ENCODE data around the gene SFXN3.
"Not testable (repeated sequence)": the region's sequence is repeated elsewhere in the genome, so short reads cannot be mapped to it uniquely, and the experiment has no call there.

The SFXN3 gene

DNA sequence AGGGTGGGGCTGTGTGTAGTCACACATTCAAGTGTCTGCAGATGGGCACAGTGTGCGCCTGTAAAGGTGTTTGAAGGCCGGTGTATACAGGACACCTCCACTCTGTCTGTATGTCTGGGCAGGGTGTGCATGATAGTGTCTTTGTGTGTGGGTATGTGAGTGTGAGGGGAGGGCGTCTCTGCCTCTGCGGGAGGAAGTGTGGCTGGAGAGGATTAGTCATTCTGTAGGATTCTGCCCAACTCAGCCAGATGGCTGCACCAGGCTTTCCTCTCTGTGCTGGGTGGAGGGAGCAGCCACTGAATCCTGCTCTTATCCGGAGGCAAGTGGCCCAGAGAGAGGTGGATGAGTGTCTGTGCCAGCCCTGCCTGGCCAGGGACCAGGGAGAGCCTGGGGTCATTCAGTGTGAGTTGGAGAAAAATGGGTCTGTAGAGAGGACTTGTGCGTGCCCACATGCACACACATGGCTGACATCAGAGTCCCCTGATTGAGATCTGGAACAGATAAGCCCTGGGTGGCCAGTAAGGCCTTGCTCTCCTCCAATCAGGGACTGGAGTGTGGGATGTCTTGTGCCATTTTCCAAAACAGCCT is 1.7 kb downstream of the SFXN3 start:
- DNase-seq (ENCODE audit: insufficient read length, low spot score) = no peak
- no peak for FAIRE-seq

DNA sequence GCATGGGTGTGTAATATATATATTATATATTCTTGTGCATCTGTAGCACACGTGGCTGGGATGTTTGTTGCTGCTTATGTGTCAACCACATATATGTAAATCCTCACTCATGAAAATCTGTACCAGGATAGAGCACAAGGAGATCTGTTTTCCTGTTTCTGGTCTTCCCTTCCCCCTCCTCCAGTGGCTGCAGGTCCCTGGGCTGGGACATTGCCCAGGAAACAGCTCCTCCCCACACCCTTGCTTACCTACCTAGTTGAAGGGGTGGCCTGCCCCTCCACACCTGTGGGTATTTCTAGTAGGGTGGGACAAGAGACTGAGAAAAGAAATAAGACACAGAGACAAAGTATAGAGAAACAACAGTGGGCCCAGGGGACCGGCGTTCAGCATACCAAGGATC is 2.2 kb downstream of the SFXN3 start:
- no peak for FAIRE-seq
- DNase-seq (ENCODE audit: insufficient read length, low spot score) = no peak

DNA sequence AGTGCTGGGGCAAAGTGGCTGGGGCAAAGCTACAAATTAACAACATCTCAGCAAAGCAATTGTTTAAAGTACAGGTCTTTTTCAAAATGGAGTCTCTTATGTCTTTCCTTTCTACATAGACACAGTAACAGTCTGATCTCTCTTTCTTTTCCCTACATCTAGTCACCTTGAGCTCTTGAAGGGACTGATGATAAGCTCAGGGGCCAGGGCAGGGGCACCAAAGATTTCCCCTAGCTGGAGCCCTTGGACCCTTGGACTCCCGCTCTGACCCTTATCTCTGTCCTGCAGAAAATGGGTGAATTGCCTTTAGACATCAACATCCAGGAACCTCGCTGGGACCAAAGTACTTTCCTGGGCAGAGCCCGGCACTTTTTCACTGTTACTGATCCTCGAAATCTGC is 3.4 kb downstream of the SFXN3 start:
- not testable (repeated sequence) for FAIRE-seq; DNase-seq (ENCODE audit: insufficient read length, low spot score)

DNA sequence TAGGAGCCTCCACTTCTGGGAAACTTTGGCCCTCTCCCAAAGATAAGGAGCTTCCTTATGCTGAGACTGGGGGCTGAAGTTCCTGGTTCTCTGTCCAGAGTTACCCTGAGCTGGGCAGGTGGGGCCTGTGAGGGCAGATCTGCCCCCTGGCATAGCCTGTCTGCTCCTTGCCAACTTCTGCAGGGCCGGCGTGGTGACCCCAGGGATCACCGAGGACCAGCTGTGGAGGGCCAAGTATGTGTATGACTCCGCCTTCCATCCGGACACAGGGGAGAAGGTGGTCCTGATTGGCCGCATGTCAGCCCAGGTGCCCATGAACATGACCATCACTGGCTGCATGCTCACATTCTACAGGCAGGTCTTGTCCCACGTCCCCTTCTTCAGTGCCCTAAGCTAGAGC is 4.3 kb downstream of the SFXN3 start:
- DNase-seq (ENCODE audit: insufficient read length, low spot score) (no peak), FAIRE-seq (no peak)

DNA sequence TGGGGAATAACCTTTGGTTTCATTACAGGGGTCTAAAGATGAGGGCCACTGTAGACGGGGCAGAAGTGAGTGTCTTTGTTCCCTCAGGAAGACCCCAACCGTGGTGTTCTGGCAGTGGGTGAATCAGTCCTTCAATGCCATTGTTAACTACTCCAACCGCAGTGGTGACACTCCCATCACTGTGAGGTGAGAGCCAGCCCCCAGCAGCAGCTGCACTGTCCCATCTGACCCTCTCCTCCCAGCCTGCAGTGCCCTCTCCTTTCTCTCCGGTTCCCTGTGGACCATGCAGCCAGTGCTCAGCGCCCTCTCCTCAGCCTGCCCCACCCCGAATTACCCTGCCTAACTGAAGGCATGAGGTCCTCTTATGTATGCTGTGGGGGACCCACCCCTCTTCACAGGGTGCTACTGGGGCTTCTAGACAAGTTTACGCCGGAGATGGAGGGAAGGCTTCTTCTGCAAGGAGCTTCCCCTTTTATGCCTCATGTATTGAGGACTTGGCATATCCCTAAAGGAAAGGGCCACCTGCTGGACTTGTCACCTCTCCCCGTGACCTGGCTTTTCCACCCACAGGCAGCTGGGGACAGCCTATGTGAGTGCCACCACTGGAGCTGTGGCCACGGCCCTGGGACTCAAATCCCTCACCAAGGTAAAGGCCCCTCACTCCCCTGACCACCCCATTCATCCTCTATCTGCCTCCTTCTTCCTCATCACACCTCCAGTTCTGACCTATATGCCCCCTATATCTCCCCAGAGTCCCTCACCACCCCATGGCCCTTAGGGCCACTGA is 5.1 kb downstream of the SFXN3 start:
- DNase-seq (ENCODE audit: insufficient read length, low spot score) (no peak), FAIRE-seq (no peak)

DNA sequence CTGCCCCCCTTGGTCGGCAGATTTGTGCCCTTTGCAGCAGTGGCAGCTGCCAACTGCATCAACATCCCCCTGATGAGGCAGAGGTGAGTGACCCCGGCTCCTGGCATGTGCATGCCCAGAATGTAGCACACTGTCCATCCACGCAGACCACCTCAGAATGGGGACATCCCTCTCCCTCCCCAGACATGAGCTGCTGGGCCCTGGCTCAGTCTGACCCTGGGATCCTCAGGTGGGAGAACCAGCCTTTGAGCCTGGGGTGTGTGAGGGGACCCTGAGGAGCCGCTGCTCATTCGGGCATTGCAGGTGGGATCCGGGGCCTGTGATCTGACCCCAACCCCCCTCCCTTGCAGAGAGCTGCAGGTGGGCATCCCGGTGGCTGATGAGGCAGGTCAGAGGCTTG is 5.7 kb downstream of the SFXN3 start:
- FAIRE-seq = no peak
- no peak for DNase-seq (ENCODE audit: insufficient read length, low spot score)

DNA sequence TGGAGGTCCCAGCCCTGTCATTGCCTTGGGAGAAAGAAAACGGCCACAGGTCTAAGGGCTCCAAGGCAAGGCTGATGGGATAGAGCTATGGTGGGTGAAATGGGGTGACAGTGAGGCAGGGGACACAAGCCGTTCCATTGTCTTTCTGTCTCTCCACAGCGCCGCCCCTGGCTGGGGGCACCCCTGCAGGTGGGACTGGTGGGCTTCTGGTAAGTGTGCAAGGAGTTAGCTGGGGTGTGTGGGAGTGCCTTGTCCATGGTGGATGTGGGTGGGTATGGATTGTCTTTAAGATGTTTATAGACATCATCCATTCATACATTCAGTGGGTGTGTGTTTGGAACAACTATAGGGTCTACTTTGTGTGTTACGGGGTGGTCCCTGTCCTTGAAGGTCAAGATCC is 7.5 kb downstream of the SFXN3 start:
- FAIRE-seq (no peak), DNase-seq (ENCODE audit: insufficient read length, low spot score) (no peak)

DNA sequence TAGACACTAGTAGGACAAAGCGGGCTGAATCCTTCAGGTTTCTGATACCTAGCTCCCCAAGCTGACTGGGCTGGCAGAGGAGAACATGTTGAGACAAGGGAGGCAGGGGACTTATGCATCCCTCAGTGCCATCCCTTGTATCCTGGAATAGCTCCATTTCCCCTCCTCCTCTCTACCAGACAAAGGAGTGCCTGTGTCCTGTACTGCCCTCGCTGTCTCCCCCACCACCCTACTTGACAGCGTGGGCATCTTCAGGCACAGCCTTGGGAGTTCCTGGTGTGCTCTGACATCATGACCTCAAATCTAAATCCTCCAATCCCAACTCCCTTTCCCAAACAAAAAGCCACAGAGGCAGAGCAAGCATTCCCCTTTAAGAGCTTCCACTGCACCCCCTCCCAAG is 9.0 kb downstream of the SFXN3 start:
- FAIRE-seq (no peak), DNase-seq (ENCODE audit: insufficient read length, low spot score) (no peak)

DNA sequence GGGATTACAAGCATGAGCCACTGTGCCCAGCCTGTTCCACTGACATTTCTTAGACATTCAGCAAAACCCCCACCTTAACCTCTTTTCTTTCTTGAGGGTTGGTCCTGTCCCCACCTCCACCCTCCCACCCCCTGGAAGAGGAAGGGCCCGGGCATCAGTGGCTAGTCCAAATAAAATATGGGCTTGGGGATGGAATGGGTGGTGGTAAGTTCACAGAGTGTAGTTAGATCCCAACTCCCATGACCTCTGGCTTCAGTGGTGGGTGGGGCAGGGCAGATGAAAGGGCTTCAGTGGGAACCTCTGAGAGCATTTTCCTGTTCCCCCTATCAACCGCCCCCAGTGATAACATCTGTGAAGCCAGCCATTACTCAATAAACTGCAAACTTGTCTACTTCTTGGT is 9.8 kb downstream of the SFXN3 start:
- FAIRE-seq (no peak), DNase-seq (ENCODE audit: insufficient read length, low spot score) (no peak)

DNA sequence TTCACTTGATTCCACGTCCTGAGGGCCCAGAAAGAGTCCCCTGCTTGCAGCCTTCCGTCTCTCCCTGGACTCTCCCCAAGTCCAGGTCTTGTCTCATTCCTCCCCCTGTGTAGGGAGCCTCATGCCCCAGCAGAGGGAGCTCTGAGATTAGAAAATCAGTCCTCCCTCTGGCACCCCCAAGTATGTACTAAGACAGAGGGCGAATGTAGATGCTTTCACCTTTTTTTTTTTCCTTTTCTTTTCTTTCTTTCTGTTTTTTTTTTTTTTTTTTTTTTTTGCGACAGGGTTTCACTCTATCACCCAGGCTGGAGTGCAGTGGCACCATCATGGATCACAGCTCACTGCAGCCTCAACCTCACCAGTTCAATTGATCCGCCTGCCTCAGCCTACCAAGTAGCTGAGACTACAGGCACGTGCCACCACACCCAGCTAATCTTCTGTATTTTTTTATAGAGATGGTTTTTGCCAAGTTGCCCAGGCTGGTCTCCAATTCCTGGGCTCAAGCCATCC is 10.3 kb downstream of the SFXN3 start:
- DNase-seq (ENCODE audit: insufficient read length, low spot score) (peak; percentile 78), FAIRE-seq (peak; percentile 88)

DNA sequence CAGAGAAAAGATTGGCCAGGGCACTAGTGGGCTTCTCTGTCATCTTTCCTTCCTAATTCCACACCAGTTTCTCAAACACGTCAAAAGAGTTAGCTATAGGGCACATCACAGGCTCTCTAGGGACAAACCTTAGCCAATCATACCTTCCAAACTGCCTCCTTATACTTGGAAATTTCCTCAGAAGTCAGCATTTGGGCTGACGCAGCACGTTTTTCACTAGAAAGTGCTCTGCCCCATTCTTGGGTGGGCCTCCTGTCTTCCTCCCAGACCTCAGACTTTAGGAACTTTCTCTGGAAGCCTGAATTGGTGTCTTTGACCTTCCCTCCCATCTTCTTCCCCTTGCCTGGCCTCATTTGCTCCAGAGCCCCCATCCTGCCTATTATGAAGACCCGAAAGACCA is 11.1 kb downstream of the SFXN3 start:
- DNase-seq (ENCODE audit: insufficient read length, low spot score) (no peak), FAIRE-seq (no peak)

DNA sequence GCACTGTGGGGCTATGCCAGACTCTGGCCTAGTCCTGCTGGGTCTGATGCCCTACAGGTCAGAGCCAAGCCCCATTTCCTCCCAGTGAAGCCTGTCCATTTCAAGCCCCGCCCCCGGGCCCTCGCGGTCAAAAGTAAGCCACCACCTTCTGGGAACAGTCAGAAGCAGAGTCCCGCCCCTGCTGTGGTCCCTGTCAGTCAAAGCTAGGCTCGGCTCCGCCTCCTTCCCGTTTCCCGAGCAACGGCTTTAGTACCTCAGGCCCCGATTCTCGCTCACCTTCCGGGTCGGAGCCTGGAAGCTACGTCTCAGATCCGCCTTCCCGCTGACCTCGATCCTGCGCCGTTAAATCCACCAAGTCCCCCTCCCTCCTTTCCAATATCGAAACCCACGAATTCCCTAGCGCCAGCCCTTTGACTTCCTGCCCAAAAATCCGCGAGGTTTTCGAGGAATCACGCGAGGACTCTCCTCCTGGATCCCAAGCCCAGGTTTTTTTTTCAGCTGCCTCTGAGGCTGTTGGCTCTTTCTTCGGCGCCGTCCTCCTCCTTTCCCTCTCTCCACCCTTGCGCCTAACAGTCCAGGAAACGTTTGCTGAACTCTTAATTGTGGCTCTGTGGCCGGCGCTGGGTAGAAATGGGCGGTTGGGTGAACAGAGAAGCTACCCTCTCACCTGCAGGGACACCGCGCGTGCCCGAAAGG is 11.8 kb downstream of the SFXN3 start:
- FAIRE-seq = peak; percentile 97

DNA sequence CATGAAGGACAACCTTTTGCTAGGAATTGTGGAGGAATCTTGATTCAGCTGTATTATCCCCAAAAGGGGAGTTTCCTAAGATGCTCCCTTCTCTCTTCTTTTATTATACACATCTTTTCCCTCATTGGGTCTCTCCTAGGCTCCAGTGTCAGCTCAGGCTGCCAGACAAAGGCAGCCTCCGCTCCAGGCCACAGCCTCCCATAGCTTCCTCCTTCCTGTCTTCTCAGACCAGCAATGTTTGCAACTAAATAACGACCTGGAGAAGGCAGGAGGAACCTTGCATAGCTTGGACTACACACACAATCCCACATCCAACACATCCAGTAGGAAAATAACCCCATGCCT is 12.3 kb downstream of the SFXN3 start:
- no peak for DNase-seq (ENCODE audit: insufficient read length, low spot score)
- FAIRE-seq = no peak

More for the DNA sequence above, 11.8 kb downstream of the SFXN3 start:
- DNase-seq (ENCODE audit: insufficient read length, low spot score) = peak; percentile 87

DNA sequence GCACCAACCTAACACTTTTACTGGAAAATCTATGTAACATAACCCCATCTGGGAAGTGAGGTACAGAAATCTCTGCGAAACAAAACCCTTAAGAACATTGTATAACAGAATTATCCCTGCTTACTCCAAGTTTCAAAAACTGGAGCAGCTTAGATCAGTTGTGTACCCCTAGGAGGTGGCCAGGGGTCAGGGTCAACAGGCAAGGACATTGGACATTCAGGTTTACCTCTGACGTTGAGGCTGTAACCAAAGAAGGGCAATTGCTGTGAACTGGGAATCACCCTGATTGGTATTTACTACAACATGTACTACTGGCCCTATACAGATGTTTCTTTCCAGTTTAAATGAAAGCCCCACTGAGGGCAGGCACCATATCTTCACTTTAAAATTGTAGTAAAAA is 13.1 kb downstream of the SFXN3 start:
- DNase-seq (ENCODE audit: insufficient read length, low spot score) = no peak
- FAIRE-seq = no peak

DNA sequence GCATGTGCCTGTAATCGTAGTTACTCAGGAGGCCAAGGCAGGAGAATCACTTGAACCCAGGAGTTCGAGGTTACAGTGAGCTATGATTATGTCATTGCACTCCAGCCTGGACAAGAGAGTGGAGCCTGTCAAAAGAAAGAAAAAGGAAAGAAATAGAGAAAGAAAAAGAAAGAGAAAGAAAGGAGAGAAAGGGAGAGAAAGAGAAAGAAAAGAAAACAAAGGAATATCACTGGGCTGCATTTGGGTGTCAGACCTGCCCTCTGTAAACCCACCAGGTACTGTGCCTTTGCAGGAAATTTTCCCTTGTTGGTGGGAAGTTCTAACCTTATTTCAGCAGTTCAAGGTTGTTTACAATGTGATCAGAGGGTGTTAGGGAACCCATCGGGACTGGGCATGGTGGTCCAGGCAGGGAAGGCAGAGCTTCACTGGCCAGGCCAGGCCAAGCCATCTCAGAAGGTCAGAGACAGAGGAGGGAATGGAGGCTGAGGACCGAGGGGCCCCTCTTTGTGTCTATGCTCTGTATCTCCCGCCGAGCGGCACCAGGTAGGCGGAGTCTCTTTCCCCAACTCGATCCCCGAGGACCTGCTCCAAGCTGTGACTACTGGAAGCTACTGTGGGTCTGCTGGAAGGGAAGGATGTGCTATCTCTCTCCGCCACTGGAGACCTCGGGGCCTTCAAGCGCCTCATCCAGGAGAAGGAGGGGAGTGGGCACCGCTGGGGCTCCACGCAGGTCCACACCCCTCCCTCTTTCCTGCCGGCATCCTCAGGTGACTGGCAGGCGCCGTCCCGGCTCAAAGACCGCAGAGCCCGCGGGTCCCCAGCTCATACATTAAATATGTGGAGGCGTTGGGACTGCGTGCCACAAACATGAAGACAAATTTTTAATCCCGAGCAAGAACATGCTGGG is 15.6 kb downstream of the SFXN3 start:
- no peak for FAIRE-seq

DNA sequence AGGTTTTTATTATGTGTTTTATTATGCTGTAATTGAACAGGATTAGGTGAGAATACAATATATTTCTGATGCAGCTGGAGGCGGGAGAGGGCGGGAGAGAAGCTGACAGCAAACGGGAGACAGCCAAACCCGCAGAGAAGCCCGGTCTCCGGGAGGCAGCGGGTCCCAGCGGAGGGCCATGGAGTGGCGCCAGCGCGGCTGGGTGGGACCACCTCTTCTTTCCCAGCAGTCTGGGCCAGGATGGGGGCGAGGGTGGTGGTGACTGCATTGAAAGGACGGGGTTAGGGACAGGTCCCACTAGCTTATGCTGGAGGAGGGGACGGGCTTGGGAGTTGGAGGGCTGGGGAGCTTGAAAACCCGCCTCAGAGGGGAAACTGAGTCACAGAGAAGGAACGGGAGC is 16.2 kb downstream of the SFXN3 start:
- FAIRE-seq = no peak
- DNase-seq (ENCODE audit: insufficient read length, low spot score) = no peak

More for the DNA sequence above, 15.6 kb downstream of the SFXN3 start:
- DNase-seq (ENCODE audit: insufficient read length, low spot score) = no peak

DNA sequence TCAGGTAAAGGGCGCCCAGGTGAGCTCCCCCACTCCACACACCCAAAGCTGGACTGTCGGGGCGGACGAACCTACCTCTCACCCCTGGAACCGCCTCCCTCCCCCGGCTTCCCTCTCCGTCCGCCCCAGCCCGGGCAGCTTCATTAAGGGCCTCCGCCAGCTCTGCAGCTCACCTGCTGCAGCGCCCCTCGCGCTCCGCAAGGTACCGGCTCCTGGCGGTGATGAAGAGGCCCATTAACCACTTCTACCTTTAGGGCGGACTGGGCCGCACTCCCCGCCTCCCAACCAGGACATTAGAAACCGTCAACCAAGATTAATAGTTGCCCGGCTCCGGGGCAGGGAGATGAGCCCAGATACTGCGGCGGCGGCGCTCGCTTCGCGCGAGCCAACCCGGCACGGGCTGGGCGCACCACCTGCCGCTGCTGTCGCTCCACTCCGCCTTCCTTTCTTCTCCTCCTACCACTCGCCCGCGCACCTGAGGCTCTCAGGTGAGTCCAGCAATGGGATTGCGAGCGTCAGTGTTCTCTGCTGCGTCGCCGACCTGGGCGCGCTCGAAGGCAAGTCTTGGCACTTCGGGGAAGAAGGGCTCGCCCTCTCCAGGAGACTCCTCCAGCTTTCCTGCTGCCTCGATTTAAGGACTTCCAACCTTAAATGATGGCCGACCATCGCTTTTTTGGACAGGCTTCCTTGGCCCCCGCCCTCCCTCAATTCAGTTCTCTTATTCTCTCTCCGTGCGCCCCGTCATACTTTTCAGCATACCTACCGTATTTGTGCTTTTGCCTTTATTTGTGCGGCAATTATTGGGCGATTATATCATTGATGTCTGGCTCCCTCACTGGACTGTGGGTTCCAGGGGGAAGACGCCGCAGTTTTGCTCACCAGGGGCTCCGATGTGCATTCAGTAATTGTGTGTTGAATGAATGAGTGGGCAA is 17.2 kb downstream of the SFXN3 start:
- FAIRE-seq (no peak), DNase-seq (ENCODE audit: insufficient read length, low spot score) (no peak)

DNA sequence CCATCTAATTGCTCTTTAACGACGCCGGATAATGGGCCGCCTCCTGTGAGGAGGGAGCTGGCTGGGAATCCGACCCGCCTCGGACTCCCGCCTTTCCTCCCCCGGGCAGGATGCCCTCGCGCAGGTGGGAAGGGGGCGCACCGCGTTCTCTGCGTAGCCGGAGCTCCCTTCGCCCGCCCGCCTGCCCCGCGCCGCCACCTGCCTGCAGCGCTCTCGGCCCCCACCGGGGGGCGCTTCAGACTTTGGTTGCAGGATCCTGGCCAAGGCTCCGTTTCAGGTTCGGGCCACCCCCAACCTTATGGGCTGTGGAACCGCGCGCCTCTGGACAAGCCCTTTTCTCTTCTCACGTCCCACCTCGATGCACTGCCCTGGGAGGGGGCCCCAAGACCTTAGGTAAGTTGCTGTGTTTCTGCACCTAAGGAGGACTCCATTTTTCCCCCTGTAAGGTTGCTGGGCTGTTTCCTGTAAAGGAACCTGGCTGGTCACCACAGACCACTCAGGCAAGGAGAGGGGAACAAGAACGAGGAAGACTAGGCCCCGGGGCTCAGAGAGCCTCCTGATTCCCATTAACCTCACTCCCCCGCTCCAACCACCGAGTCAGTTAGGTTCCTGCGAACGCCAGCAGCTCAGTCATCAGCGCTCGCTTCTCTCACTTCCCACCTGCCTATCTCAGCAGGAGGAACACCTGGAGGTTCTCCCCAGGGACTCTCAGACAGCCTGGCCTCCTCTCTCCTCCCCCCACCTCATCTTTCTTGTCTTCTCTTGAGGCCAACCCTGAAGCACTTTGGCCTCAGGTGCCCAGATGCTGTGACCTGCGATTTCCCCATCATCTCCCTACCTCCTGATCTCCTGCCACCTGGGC is 19.4 kb downstream of the SFXN3 start:
- no peak for DNase-seq (ENCODE audit: insufficient read length, low spot score)
- FAIRE-seq = peak; percentile 65

DNA sequence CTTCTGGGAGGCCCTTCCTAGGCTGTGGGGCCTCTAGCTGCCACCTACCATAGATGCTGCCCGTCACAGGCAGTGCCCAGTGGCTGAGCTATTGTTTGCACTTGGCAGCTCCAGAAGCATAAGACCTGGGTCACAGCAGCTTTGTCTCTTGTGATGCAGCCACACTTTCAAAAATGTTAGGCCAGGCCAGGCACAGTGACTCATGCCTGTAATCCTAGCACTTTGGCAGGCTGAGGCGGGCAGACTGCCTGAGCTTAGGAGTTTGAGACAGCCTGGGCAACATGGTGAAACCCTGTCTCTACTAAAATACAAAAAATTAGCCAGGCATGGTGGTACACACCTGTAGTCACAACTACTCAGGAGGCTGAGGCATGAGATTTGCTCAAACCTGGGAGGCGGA is 21.3 kb downstream of the SFXN3 start:
- no peak for DNase-seq (ENCODE audit: insufficient read length, low spot score)
- no peak for FAIRE-seq

Measured in GM19239 (cell line).